HG02852 (cell line): ENCODE data around the gene ZFPM1.

Experiments
- ATAC-seq: cut with Tn5 transposase; IDR thresholded peaks from one replicate; pipeline ENCODE4 v1.9.1; 2021; ENCODE audit warnings: mild to moderate bottlenecking, moderate library complexity; ENCODE audit not compliant: unreplicated experiment

Gene ZFPM1

DNA sequence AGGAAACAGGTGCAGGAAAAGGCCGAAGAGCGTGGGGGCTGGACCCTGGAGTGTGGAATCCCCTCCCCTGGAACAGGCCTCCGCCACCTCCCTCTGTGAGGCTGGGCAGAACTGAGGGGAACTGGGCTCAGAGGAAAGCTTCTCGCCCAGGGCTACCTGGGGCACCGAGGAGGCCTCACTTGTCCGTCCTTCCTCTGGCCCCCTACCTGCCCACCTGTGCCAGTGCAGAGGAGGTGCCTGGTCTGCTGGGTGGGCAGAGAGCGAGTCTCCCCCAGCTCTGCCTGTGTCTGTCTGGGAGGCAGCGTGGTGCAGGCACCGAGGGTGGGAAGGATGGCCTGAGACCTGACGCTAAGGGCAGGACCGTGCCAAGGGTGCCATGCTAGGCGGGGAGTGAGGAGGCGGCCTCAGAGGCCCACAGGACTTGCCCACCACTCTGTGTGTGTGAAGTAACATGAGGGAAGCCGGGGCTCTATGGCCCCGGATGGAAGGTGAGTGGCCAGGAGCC lies 42.2 kb downstream of the ZFPM1 start:
- no peak for ATAC-seq

DNA sequence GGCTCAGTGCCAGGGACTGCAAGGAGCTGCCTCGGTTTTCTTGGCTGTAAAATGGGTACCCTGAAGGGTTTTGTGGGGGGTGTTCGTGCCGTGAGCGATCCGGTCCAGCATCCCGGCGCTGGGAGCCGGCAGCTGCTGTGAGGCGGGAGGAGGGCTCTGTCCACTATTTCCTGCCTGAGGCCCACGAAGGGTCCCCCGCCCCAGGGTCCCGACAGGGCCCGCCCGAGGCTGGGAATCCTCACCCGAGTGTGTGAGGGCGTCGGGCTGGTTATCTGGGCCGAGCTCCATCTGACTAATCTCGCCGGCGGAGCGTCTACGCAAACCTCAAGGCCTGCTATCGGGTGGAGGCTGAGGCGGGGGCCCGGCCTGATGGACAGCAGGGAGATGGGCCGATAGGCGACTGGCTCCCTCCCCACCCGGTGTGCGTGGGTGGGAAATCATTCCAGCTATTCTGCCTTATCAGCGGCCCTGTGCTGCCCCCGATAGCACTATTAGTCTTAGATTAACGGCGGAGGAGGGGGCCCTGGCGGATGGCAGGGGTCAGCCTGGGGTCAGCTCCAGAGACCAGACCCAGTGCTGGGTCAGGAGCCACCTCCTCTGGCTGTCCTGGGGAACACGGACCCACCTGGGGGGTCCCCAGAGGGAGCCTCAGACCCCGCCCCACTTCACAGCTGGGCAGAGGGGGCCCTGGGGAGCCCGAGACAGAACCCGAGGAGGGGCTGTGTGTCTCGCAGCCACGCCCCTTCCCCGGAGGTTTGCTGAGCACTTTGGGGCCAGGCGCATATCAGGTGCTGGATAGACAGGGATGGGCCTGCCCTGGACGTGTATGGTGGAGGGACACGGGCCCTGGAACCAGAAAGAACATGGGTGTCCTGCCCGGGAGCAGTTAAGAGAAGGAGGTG lies 44.7 kb downstream of the ZFPM1 start:
- no peak for ATAC-seq

DNA sequence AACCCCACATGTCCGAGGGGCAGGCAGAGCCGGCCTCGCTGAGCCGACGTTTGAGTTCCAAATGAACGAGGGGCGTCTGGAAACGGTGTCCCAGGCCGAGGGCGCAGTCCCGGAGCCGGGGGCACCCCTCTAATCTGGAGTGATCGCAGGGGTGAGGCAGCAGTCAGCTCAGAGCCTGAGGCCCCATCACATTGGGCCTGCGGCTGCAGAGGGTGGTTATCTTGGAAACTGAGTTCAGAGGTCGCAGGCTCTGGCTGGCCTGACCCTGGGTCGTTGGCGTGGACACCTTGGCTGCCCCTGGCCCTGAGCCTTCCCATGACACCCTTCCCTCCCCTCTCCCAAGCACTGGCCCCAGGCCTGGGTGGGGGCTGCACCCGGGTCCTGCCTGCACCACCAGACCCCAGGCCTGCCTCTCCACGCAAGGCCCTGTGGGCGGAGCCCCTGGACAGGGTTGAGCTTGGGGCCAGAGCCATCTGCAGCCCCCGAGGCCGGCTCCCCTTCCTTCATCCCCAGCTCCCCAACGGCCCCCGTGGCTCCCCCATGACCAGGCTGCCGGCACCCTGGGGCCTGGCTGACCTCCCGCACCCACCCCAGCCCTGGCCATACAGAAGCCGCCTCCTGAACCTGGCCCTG lies 45.6 kb downstream of the ZFPM1 start:
- ATAC-seq: no peak

DNA sequence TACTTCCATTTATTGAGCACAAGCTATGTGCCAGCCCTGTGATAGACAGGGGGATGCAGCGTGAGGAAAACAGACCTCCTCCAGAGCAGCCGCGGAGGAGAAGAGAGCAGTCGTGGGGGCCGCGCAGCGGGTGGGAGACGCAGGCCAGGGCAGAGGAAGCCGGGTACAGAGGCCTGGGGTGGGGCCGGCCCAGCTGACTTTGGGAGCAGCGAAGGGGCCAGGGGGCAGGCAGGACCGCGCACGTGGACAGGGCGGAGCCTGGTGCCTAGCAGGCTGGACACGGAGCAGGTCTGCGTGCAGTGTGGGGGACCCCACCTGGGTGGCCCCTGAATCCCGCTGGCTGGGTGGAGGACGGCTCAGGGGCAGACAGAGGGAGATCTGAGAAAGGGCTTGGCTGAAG lies 46.2 kb downstream of the ZFPM1 start:
- ATAC-seq: no peak

DNA sequence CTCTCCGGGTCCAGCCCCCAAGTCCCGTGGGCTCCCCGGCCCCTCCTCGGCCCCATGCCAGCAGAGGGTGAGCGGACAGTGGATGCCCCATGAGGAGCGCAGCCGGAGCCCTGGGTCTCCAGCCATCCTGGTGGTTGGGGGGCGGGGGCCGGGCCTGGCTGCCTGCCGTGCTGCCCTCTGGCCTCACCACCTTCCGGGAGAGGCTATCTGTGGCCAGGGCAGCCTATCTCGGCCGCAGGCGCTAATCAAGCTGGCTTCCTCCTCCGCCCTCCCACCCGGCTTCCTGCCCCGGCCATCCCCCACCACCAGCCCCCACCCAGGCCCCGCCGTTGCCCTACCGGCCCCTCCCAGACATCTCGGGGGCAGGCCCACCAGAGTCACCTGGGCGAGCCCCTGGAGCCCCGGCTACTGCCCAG lies 46.8 kb downstream of the ZFPM1 start:
- no peak for ATAC-seq

DNA sequence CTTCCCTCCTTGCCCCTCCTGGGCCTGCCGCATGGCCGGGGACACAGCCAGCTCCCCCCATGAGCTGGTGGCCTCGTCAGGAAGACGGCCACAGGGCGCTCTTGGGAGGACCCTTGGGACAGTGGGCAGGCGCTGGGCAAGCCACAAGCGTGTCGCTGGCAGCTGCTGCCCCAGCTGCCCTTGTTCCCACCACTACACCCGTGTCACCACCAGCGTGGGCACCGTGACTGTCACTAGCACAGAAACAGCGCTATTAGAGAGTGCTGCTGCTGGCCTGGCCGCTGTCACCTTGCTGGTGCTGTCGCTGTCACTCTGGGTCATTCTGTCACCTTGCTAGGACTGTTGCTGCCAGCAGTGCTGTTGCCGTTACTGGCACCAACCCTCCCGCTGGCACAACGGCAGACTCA lies 47.2 kb downstream of the ZFPM1 start:
- ATAC-seq: no peak

DNA sequence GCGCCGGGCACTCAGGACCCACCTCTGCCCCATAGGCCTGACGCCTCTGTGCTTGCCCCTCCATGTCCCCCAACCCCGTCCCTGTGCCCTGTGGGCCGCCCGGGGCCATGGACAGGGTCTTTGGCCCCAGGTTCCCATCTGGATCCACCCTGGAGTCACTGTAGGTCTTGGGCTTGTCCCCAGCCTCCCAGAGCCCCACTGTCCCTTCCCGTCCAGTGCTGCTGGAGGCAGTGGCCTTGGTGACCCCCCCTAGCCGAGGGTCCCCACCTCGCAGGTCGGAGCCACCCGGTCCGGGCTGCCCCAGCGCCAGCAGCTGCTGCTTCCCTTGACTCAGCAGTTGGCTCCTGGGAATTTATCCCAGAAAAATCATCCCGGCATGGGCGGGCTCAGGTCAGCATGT lies 49.3 kb downstream of the ZFPM1 start:
- ATAC-seq: no peak

DNA sequence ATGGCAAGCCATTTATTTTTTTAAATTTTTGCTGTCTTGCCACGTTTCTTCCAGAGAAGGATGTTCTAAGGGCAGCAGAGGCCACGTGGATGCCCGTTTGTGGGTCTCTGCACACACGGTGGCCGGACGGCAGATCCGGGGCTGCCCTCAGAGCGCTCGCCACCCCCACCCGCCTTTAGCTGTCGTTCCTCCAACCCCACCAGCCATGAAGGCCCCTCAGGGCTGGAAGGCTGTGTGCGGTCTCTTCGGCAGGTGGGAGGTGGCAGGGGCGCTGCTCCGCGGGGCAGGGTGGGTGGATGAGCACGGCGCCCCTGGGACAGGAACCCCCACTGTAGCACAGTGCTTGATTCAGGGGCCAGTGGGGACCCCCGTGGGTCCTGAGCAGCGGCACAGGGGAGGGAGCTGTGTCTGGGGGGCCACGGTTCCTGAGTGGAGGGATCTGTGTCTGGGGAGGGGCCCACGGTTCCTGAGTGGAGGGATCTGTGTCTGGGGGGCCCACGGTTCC lies 49.7 kb downstream of the ZFPM1 start:
- no peak for ATAC-seq

DNA sequence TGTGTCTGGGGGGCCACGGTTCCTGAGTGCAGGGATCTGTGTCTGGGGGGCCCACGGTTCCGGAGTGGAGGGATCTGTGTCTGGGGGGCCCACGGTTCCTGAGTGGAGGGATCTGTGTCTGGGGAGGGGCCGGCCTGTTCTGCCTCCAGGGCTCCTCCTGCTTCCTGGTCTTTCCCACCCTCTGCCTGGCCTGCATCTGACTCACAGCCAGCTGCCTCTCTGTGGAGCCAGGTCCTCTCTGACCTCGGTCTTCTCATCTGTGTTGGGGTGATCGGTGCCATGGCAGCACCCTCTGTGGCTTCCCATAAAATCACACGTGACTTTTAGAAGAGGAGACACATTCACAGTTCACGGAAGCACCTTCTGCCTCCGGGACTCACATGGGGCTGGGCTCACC lies 50.3 kb downstream of the ZFPM1 start:
- no peak for ATAC-seq

DNA sequence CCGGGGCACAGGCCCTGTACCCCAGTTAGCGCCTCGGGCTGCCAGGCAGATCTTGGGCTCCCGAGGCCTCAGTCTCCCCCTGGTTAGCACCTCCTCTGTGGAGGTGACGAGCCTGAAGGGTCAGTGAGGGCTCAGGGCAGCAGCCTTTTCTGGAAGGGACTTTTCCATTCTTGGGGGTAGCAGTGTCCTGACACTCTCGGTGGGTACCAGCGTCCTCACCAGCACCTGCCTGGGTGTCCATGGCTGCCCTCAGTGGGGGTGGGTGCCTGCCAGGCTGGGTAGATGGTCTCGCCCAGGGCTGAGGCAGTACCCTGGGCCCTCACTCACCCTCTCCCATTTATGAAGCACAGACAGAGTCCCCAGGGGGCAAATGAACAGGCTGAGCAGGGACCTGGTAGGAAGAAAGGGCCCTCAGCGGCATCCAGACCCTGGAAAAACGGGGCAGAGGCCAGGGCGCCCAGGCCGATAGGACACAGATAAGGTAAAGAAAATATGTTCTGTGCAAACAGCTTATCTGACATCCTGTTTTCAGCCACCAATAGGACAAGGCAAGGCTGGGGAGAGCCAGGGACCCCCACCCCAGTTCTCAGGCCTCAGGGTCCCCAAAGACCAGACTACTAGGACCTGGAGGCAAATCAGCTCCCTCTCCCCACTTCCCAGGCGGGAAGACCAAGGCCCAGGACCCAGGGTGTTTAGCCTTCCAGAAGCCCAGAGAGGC lies 50.9 kb downstream of the ZFPM1 start:
- ATAC-seq: no peak

DNA sequence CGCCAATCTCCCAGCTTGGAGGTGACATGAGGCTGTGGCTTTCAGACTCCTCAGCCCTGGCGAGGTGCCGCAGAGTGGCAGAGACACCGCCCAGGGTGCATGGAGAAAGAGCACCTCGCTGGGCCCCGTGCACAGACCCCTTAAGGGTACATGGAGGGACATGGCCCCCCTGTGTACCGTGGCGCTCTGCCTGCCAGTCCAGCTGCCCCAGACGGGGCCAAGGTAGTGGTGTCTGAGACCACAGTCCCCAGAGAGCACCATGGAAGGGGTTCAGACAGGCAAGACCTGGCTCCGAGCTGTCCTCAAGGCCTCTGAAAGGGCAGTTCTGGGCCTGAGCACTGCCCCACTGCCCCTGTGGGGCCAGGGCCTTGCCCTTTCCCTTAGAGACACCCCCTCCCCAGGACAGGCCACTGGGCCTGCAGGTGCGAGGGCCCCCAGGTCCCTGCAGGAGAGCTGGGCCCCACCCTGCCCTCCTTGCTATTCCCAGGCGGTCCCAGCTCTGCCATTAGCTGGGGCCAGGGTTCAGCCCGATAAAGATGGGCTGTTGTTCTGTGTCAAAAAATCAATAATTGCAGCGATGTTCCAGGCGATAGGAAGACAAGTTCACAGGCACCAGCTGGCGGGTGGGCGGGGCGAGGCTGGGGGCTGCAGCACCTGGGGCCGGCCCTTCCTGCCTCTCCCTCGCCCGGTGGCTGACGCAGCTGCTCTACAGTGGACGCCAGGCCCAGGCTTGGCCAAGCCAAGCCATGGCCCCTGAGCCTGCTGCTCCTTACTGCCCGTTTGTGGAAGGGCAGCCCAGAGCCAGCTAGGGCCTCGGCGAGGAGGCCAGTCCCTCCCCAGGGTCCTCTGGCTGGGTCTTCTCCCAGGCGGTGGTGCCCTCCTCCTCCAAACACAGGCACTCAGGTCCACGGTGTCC lies 51.7 kb downstream of the ZFPM1 start:
- ATAC-seq: no peak

DNA sequence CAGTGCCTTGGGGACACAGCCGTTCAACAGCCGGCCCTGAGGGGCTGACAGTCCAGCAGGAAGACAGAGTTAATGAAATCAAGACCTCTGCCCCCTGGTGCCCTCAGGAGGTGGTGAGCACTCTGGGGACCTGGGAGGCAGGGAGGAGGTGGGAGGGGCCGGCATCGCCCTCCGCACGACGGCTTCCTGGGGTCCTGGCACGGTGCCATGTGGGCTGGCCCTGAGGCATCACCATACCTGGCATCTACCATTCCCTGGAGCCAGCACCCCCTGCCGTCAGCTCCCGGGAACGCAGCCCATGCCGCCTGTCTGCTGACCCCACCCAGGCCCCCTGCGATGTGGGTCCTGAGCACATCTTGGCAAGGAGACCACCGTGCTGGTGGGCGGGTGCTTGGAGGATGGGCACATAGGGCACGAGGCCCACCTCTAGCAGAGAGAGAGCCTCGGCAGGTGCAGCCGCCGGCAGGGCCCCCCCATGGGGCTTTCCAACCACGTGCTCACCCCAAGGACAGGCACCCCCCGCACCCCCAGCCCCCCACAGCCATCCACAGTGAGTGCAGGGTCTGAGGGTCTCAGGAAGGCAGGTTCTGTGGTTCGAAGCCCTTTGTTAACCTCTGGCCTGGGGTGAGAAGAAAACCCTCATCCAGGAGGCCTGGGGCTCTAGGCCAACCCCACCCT lies 52.5 kb downstream of the ZFPM1 start:
- no peak for ATAC-seq

DNA sequence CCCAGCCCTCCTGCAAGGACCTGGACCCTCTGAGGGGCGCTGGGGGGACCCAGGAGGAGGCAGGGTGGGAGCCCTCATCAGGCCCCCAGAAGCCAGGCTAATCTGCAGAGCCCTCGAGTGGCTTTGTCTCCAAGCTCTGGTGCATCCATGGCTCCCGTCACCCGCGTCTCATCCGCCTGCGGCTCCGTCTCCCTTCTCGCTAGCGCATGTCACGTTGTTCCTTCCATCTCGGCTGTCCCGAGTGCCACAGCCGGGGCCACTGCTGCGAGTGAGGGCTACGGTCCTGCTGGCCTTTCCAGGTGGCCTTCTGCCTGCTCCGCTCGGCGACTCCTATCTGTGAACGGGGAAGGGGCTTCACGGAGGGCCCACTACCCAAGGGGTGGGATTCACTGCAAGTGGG lies 53.6 kb downstream of the ZFPM1 start:
- ATAC-seq: no peak

DNA sequence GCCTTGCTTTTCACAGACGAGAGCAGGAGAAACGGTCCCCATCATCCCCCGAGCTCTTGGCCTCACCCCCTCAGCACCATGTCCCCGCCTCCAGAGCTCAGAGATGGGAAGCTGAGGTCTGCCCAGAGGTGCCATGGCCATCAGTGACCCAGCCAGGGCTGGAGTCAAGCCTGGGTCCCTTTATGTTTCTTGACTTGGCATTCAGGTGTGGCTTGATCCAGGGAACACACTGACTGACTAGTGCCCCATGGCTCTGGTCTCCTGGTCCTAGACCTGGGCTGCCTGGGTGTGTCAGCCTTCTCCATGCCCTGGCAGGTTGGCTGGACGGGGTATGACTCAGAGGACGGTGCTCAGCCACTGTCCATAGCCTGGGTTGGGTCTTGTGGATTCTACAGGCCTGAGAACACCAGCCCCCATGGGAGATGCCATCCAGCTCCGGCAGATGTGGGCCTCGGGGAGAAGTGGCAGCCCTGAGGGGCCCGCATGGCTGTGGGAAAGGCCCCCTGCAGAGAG lies 54.2 kb downstream of the ZFPM1 start:
- no peak for ATAC-seq

DNA sequence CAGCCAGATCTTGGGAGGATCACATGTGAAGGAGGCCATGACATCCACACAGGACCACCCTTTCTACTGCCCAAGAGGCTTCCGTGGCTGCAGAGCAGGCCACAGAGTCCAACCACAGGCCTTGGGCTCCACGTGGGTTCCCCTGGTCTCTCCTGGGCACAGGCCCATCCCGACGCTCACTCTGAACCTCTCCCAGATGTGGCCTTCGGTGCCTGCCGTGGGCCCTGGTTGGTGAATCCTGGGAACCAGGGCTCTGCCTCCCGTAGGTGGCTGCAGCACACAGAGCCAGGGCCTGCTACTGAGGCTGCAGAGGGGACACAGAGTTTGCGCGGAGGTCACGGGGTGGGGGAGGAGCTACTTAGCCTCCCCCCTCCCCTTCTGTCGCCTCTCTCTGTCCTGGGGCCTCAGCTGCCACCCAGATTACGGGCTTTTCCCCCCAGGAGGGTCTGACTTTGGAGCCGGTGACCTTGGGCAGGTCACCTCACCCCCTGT lies 55.3 kb downstream of the ZFPM1 start:
- ATAC-seq: no peak

DNA sequence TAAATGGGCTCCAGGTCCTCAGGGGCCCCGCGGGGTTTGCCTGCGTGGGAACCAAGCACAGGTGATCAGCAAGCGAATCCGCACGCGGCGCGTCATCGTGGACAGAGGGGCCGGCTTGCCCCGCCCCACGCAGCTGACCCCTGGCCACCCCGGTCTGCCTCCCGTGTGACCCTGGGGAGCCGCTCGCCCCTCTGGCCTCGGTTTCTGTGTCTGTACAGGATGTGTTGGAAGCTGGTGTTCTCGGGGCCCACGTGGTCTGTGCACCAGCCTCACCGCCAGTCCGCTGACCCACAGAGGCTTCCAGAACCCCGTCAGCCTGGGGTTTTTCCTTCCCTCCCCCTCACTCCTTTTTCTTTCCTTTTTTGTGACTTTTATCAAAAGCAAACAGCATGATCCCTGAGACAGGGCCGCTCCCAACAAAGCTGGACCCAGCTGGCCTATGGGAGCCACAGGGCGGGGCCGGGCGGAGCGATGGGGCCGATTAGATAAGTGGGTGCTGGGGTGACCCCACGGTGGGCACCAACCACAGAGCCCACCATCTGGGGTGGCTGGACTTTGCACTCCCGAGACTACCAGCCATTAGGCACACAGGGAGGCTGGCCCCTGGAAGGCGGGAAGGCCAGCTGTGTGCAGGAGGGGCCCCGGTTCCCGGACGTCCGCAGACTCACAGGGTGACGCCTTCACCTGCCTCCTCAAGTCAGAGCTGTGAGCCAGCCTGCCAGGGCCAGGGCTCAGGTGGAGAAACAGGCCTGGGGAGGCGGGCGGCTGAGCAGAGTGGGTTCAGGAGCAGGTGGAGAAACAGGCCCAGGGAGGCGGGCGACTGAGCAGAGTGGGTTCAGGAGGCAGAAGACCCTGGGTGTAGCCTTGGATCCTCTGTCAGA lies 56.0 kb downstream of the ZFPM1 start:
- no peak for ATAC-seq

DNA sequence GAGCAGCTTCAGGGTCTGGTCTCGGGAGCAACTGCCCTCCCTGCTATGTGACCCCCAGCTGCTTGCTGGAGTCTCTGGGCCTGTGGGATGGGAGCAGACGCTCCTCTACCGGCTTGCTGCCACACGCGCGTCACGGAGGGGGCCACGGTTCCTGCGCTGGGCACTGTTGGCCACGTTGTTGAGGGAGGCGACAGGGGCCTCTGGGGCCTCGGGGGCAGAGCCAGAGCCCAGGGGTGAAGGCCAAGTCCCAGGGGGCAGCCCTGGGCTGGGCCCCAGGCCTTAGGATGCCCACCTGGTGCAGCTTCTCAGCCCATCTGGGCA lies 56.6 kb downstream of the ZFPM1 start:
- ATAC-seq: no peak

DNA sequence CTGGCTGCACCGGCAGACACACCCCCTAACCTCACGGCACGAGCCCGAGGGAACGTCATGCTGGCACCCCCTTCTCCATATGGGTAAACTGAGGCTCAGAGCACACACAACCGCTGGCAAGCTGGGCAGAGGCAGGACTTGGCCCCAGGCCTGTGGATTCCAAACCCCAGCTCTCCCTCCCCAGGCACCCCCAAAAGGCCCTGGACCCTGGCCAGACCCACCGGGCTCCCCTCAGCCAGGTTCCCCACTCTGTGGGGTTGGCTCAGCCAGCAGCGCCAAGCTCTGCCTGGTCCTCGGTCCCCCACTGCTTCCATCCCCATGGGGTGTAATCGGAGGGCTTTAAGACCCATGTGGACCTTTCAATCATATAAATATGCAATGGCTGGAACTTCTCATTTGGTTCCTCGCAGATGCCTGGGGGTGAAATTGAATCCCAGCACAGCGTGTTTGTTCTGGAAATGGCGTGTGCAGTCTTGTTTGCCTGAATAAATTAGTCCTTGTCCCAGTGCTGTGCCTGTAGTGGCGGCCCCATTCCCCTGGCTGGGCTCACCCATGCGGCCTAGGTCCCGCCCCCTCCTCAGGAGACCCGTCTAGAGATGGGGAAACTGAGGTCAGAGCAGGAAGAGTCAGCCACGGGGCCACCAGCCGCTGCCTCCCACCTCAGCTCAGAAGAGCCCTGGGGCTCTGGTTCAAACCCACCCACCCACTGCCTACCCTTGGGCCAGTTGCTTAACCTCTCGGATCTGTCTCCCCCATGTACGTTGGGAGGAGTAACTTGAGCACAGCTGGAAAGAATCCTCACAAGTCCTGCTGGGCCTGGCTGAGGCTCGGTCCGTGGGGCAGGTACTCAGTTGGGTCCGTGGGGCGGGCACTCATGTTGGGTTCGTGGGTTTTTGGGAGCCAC lies 57.3 kb downstream of the ZFPM1 start:
- ATAC-seq: no peak
